Subcutaneous abdominal adipose tissue (tissue), 5 donors: ENCODE measurements around the gene NKD2.
"Not testable (repeated sequence)": the region's sequence is repeated elsewhere in the genome, so short reads cannot be mapped to it uniquely, and the experiment has no call there.

Source experiments
- H3K27ac ChIP-seq: one replicate; pipeline ENCODE4 v1.7.0; 2013; ENCODE audit warnings: low read depth, mild to moderate bottlenecking, inconsistent platforms, low read length, moderate library complexity
- H3K27me3 ChIP-seq, 5 donors: one replicate each; pipeline ENCODE4 v1.7.0; 2013; ENCODE audit warnings: low read length in 5 of 5, inconsistent platforms in 1 of 5; ENCODE audit not compliant: control insufficient read depth in 5 of 5, insufficient read depth in 4 of 5
- H3K36me3 ChIP-seq, 5 donors: one replicate each; pipeline ENCODE4 v1.7.0; 2013; ENCODE audit warnings: low read length in 5 of 5; ENCODE audit not compliant: control insufficient read depth in 5 of 5, insufficient read depth in 5 of 5
- H3K4me1 ChIP-seq, 5 donors: one replicate each; pipeline ENCODE4 v1.7.0; 2013; ENCODE audit warnings: low read length in 5 of 5, mild to moderate bottlenecking in 3 of 5, moderate library complexity in 1 of 5; ENCODE audit not compliant: control insufficient read depth in 5 of 5, insufficient read depth in 5 of 5
- H3K4me3 ChIP-seq, 5 donors: one replicate each; pipeline ENCODE4 v1.7.0; 2013; ENCODE audit warnings: low read length in 5 of 5, low read depth in 1 of 5
- H3K9ac ChIP-seq, 5 donors: one replicate each; pipeline ENCODE4 v1.7.0; 2013; ENCODE audit warnings: low read length in 5 of 5, mild to moderate bottlenecking in 4 of 5, moderate library complexity in 3 of 5
- H3K9me3 ChIP-seq, 5 donors: one replicate each; pipeline ENCODE4 v1.7.0; 2013; ENCODE audit warnings: low read length in 5 of 5; ENCODE audit not compliant: control insufficient read depth in 5 of 5
- donor health status: healthy.
- donor health status: healthy.
- donor health status: healthy.
- donor health status: healthy.
- donor health status: healthy.

The NKD2 gene

DNA sequence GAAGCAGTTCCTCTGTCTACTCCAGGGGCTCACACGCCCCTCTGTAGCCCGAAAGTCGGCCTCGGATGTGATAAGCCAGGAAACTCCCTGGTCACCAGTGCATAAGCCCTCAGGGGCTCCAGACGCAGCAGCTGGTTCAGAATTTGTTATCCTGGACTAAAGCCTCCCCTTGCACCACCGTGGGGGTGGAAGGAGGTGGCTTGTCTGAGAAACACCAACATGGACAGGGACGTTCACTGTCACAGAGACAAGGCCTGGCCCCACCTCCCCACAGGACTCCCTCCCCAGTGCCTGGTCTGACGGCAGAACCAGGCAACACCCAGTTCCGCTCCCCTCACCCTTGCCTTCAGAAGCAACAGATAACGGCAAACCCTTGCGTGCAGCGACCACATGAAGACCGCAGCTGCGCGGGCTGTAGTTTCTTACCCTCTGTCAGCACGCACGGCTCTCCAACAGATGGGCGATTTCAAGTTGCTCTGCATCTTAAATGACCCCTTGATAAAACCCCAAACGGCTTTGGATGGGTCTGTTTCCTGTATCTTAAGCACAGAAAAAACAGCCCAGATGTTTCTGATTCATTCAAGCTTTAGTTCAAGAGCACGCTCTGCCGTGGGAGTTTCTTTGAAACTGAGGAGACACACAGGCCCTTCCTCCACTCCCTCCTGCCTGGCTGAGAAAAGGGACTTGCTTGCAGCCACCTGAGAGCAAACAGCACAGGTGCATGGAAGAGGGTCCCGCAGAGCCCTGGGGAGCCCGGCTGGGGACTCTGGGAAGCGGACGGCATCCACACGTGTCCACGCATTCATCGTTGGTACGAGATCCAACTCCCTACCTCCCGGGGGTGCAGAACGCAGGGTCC, 44.7 kb upstream of the NKD2 start:
- Histone ChIP-seq H3K27me3 (peaks cover 40 to 60% (median 51%) of the 10 kb centered on the region in 5 donors), H3K4me3 (no peak overlapping the region), H3K4me1 (peaks cover 0 to 22% (median 13%) of the 10 kb centered on the region in 5 donors), H3K36me3 (no peaks in the 10 kb centered on the region), H3K9ac (no peak overlapping the region), H3K9me3 (no peaks in the 10 kb centered on the region), H3K27ac (no peak overlapping the region)

DNA sequence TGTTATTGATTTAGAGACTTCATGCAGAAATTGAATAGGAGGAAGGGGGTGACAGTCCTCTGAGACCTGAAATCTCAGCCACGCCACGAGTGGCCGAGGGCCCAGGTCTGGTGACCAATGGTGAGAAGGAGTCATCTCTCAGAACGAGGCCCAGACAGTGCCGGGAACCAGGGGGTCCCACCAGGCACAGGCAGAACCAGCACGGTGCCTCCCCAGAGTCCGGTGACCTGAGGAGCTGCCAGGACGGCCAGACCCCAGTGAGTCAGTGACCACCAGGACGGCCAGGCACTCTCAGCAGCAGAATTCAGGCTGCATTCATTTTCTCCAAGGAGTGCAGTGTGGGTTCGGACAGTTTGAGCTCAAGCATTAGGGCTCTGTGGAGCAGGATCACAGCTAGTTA, 43.8 kb upstream of the NKD2 start:
- H3K27ac ChIP-seq, result no peak overlapping the region
- no peak overlapping the region for H3K9ac ChIP-seq
- no peak overlapping the region for H3K4me3 ChIP-seq
- H3K4me1 ChIP-seq, result peaks cover 0 to 22% (median 13%) of the 10 kb centered on the region in 5 donors
- H3K27me3 ChIP-seq, result peaks cover 40 to 65% (median 53%) of the 10 kb centered on the region in 5 donors
- H3K36me3 ChIP-seq, result no peaks in the 10 kb centered on the region
- H3K9me3 ChIP-seq, result no peaks in the 10 kb centered on the region

DNA sequence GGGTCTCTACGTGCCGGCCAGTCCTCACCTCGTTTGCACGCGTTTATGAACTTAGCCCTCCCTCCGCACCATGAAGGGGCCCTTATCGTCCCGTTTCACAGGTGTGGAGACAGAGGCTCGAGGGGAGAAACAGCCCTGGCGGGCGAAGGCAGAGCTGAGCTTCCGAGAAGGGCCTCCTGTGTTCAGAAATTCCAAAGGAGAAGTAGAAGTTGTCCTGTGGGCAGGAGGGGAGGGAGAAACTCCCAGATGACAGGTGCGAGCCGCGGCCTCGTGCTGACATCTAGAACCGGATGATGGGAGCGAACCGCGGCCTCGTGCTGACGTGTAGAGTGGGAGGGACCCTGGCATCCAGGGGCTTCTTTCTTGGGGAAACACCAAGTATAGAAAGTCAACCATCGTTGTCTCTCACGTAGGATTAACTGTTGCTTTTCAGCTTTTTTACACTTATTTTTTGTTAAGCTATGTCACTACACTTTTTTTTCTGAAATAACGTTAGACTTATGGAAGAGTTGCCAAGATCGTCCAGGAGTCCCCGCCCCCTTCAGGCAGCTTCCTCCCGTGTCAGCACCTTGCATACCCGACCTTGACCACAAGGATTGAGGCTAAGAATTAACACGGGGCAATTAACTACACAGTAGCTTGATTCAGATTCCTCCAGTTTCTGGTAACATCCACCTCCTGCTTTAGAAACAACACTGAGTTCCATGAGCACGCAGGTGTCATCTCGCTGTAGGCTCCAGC, 42.8 kb upstream of the NKD2 start:
- Histone ChIP-seq H3K9ac (no peak overlapping the region), H3K9me3 (no peaks in the 10 kb centered on the region), H3K36me3 (no peaks in the 10 kb centered on the region), H3K4me3 (no peak overlapping the region), H3K4me1 (peaks cover 0 to 20% (median 13%) of the 10 kb centered on the region in 5 donors), H3K27me3 (peaks cover 40 to 65% (median 53%) of the 10 kb centered on the region in 5 donors), H3K27ac (no peak overlapping the region)

DNA sequence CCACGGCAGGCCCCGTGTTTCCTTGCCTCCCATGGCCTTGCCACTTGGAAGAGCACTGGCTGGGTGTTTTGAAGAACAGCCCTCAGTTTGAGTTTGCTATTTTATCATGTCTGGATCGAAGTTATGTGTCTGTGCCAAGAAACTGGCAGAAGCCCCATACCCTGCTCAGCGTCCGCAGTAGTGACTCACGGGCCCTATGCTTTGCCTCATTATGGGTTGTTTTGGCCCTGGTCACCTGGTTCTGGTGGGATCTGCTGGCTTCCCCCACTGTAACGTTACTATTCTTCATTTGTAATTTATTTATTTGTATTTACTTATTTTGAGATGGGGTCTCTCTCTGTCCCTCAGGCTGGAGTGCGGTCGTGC, 42.3 kb upstream of the NKD2 start:
- H3K9ac ChIP-seq, result no peak overlapping the region
- H3K4me1 ChIP-seq, result peaks cover 0 to 17% (median 13%) of the 10 kb centered on the region in 5 donors
- H3K36me3 ChIP-seq, result no peaks in the 10 kb centered on the region
- H3K9me3 ChIP-seq, result no peaks in the 10 kb centered on the region
- no peak overlapping the region for H3K27ac ChIP-seq
- peaks cover 36 to 61% (median 49%) of the 10 kb centered on the region in 5 donors for H3K27me3 ChIP-seq
- H3K4me3 ChIP-seq, result no peak overlapping the region

DNA sequence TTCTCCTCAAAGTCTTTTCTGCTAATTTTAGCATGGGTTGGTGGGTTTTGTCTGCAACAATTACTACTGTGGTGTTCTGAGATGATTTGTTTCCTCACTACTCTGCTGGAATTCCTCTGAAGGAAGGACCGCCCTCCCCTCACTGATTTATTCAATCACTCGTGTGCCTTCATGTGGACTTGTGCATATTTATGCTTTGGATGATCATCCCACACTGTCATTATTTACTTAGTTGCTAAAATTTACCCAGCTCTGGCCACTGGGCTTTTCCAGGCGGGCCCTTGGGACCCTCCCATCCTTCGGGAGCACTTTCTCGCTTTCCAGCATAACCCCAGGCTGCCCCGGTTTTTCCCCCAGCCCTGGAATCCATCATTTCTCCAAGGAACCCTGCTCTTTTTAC, 41.7 kb upstream of the NKD2 start:
- peaks cover 31 to 55% (median 43%) of the 10 kb centered on the region in 5 donors for H3K27me3 ChIP-seq
- H3K4me3 ChIP-seq, result no peak overlapping the region
- peaks cover 0 to 17% (median 13%) of the 10 kb centered on the region in 5 donors for H3K4me1 ChIP-seq
- H3K27ac ChIP-seq, result no peak overlapping the region
- peaks cover 0 to 3% (median 0%) of the 10 kb centered on the region in 5 donors for H3K9me3 ChIP-seq
- no peaks in the 10 kb centered on the region for H3K36me3 ChIP-seq
- H3K9ac ChIP-seq, result no peak overlapping the region

DNA sequence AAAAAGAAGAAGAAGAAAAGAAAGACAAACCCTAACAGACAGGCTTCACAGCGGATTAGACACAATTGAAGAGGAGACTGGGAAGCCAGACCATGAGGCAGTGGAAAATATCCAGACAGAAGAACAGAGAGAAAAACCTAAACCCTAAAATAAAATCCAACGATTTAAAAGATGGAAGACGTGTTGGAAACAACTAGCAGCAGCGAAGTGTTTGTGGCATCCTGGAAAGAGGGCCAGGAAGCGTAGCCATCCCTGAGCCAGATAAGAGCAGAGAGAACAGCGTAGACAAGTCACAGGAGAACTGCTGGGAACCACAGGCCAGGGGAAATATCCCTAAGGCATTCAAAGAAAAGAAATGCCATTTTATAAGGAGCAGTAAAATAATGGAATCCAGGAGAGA, 39.7 kb upstream of the NKD2 start:
- H3K9me3 ChIP-seq, result peaks cover 0 to 3% (median 0%) of the 10 kb centered on the region in 5 donors
- no peak overlapping the region for H3K27ac ChIP-seq
- peaks cover 0 to 13% (median 11%) of the 10 kb centered on the region in 5 donors for H3K4me1 ChIP-seq
- H3K4me3 ChIP-seq, result no peak overlapping the region
- peaks cover 21 to 45% (median 32%) of the 10 kb centered on the region in 5 donors for H3K27me3 ChIP-seq
- H3K9ac ChIP-seq, result no peak overlapping the region
- no peaks in the 10 kb centered on the region for H3K36me3 ChIP-seq

DNA sequence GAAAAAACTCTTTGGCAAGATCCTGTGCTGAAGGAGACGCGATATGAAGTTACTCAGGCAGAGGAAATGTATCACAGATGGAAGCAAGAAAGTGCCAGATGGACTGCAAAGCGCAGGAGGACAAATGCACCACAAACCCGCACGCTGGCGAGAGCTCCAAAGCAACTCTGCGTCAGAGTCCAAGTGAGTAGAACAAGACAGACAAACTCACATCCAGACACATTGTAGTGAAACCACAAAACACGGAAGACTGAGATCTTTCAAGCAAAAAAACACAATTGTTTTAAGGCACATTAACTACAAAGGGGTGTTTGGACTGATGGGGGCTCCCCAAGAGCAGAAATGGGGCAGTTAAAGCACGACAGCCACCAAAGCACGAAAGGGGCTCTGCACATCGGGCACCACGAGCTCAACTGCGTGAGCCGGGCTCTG, 39.2 kb upstream of the NKD2 start:
- H3K9ac ChIP-seq, result no peak overlapping the region
- peaks cover 0 to 7% (median 7%) of the 10 kb centered on the region in 5 donors for H3K4me1 ChIP-seq
- peaks cover 18 to 40% (median 27%) of the 10 kb centered on the region in 5 donors for H3K27me3 ChIP-seq
- no peaks in the 10 kb centered on the region for H3K36me3 ChIP-seq
- H3K27ac ChIP-seq, result no peak overlapping the region
- peaks cover 0 to 3% (median 0%) of the 10 kb centered on the region in 5 donors for H3K9me3 ChIP-seq
- H3K4me3 ChIP-seq, result no peak overlapping the region

DNA sequence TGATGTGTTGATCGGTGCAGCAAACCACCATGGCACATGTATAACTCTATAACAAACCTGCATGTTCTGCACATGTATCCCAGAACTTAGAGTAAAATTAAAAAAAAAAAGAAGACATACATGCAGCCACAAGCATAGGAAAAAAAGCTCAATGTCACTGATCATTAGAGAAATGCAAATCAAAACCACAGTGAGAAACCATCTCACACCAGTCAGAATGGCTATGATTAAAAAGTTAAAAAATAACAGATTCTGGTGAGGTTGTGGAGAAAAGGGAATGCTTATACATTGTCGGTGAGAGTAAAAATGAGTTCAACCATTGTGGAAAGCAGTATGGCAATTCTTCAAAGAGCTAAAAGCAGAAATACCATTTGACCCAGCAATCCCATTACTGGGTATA, 36.0 kb upstream of the NKD2 start:
- not testable (repeated sequence) for H3K9me3 ChIP-seq, H3K36me3 ChIP-seq, H3K9ac ChIP-seq, H3K27ac ChIP-seq, H3K4me1 ChIP-seq, H3K4me3 ChIP-seq
- peaks cover 0 to 21% (median 10%) of the 10 kb centered on the region in 5 donors for H3K27me3 ChIP-seq

DNA sequence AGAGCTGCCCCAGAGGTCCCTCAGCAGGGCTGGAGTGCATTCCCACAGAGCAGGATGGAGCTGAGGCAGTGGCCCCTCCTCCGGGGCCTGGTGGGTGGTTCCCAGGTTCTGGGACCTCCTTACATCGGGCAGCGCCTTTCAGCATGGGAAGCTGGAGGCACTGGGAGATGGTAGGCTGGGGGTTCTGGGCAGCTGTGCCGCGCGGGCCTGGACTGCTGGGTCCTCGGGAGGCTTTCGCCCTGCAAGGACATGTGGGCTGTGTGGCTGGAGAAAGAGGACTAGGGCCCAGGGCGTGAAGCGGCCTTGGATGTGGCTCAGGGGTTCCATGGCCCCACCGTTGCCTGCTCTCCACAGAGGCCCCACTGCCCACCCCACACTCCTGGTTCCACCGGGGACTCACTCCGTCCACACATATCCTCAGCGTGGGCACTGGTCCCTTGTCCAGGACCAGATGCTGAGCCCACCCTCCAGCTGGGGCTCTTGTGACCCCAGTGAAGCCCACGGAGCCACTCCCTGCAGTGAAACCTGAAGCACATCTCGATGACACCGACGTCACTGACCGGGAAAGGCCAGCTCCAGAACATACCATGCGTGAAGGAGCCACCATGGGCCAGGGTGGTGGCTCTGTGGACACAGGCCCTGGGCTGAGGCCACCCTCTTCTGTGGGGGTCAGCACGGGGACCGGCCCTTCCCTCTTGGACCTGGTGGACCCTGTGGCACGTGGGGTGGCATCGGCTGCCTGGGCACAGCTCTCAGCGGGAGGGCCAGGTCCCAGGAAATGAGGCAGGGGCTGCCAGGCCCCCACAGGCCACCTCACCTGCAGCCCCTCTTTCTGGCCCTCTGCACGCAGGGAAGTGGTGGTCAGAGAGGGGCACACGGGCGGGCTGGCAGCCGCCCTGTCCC, 31.5 kb upstream of the NKD2 start:
- Histone ChIP-seq H3K9me3 (no peaks in the 10 kb centered on the region), H3K36me3 (no peaks in the 10 kb centered on the region), H3K27me3 (peaks cover 0 to 20% (median 7%) of the 10 kb centered on the region in 5 donors), H3K4me3 (no peak overlapping the region), H3K27ac (no peak overlapping the region), H3K4me1 (peaks cover 0 to 12% (median 9%) of the 10 kb centered on the region in 5 donors), H3K9ac (no peak overlapping the region)
